Measurements from ENCODE around the gene EBF3.

EBF3 gene

GRCh38 chr10:129941199-129942018 is 22.7 kb downstream of the EBF3 start:
- H3K27ac ChIP-seq: no peak overlapping the region
- TF ChIP-seq POLR2AphosphoS5 (IDR thresholded peaks at IDR 0.05; ENCODE audit: borderline replicate concordance, low read depth, low read length) (no peak), FOXP2 (optimal IDR thresholded peaks at IDR 0.05; ENCODE audit: control extremely low read depth, extremely low read length, insufficient read depth) (no peak), EZH2 (IDR thresholded peaks at IDR 0.05) (no peak)
- peaks cover 21% of the 10 kb centered on the region; the same call in 1 of the 2 replicates for H3K36me3 ChIP-seq (ENCODE audit: insufficient read depth, low read length)
- no peak overlapping the region for H3K4me3 ChIP-seq
- no peak for DNase-seq (ENCODE audit: low read depth, low spot score)
- no peaks in the 10 kb centered on the region for H3K9me3 ChIP-seq (ENCODE audit: low read depth, low read length)
- H3K9ac ChIP-seq (ENCODE audit: insufficient read length): no peak overlapping the region

DNA sequence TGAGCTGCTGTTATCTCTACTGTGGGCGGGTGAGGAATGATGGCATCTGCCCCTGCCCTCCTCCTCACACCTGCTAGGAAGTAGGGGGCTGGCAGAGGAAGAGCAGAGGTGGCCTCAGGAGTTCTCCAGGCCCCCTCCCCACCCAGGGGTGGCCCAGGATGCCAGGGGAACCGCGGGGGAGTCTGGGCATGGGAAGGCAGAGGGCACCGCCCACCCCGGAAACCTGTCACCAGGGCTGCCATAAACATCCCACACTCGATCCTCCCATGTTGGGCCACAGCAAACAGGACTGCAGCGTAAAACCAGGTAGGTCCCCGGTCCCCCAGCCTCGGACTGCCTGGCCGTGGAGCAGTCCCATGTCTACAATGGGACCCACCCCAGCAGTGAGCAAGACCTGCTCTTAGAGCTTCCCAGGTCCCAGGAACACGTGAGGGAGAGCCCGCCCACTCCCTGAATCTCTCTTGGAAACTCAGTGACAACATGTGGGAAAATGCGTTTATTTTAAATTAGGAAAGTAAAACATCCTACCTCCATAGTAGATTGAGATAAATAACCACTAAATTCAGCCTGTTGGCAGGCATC is 23.4 kb downstream of the EBF3 start:
- Histone ChIP-seq H3K9me3 (ENCODE audit: low read depth, low read length) (no peaks in the 10 kb centered on the region), H3K9ac (ENCODE audit: insufficient read length) (no peak overlapping the region), H3K36me3 (ENCODE audit: insufficient read depth, low read length) (peaks cover 21% of the 10 kb centered on the region; the same call in 1 of the 2 replicates), H3K4me3 (no peak overlapping the region), H3K27ac (no peak overlapping the region)
- TF ChIP-seq EZH2 (IDR thresholded peaks at IDR 0.05) (no peak), FOXP2 (optimal IDR thresholded peaks at IDR 0.05; ENCODE audit: control extremely low read depth, extremely low read length, insufficient read depth) (no peak), POLR2AphosphoS5 (IDR thresholded peaks at IDR 0.05; ENCODE audit: borderline replicate concordance, low read depth, low read length) (no peak)
- DNase-seq (ENCODE audit: low read depth, low spot score): no peak

GRCh38 chr10:129939416-129940275 is 24.4 kb downstream of the EBF3 start:
- TF ChIP-seq EZH2 (IDR thresholded peaks at IDR 0.05) (no peak), FOXP2 (optimal IDR thresholded peaks at IDR 0.05; ENCODE audit: control extremely low read depth, extremely low read length, insufficient read depth) (no peak), POLR2AphosphoS5 (IDR thresholded peaks at IDR 0.05; ENCODE audit: borderline replicate concordance, low read depth, low read length) (no peak)
- Histone ChIP-seq H3K9me3 (ENCODE audit: low read depth, low read length) (no peaks in the 10 kb centered on the region), H3K4me3 (no peak overlapping the region), H3K27ac (no peak overlapping the region), H3K36me3 (ENCODE audit: insufficient read depth, low read length) (peaks cover 21% of the 10 kb centered on the region; the same call in 1 of the 2 replicates), H3K9ac (ENCODE audit: insufficient read length) (no peak overlapping the region)
- no peak for DNase-seq (ENCODE audit: low read depth, low spot score)

- no peak overlapping the region for H3K9ac ChIP-seq (ENCODE audit: insufficient read length)
- TF ChIP-seq EZH2 (IDR thresholded peaks at IDR 0.05): no peak
- DNase-seq (ENCODE audit: low read depth, low spot score): no peak
- no peak overlapping the region for H3K27ac ChIP-seq
- H3K9me3 ChIP-seq (ENCODE audit: low read depth, low read length): no peaks in the 10 kb centered on the region
- H3K36me3 ChIP-seq (ENCODE audit: insufficient read depth, low read length): peaks cover 13% of the 10 kb centered on the region; the same call in 1 of the 2 replicates
- no peak overlapping the region for H3K4me3 ChIP-seq
Observed at GRCh38 chr10:129938460-129938859, 25.6 kb downstream of the EBF3 start.

- TF ChIP-seq FOXP2 (optimal IDR thresholded peaks at IDR 0.05; ENCODE audit: control extremely low read depth, extremely low read length, insufficient read depth) (no peak), EZH2 (IDR thresholded peaks at IDR 0.05) (no peak), POLR2AphosphoS5 (IDR thresholded peaks at IDR 0.05; ENCODE audit: borderline replicate concordance, low read depth, low read length) (no peak)
- H3K36me3 ChIP-seq (ENCODE audit: insufficient read depth, low read length): peaks cover 1% of the 10 kb centered on the region; the same call in 1 of the 2 replicates
- no peak overlapping the region for H3K4me3 ChIP-seq
- no peak overlapping the region for H3K27ac ChIP-seq
- H3K9ac ChIP-seq (ENCODE audit: insufficient read length): no peak overlapping the region
- H3K9me3 ChIP-seq (ENCODE audit: low read depth, low read length): no peaks in the 10 kb centered on the region
- no peak for DNase-seq (ENCODE audit: low read depth, low spot score)
Observed at GRCh38 chr10:129937351-129937751, 26.7 kb downstream of the EBF3 start.

GRCh38 chr10:129936923-129937300 is 27.2 kb downstream of the EBF3 start:
- Histone ChIP-seq H3K36me3 (ENCODE audit: insufficient read depth, low read length) (no peaks in the 10 kb centered on the region; the same call in 1 of the 2 replicates), H3K27ac (no peak overlapping the region), H3K9ac (ENCODE audit: insufficient read length) (no peak overlapping the region), H3K9me3 (ENCODE audit: low read depth, low read length) (no peaks in the 10 kb centered on the region), H3K4me3 (no peak overlapping the region)
- no peak for TF ChIP-seq POLR2AphosphoS5 (IDR thresholded peaks at IDR 0.05; ENCODE audit: borderline replicate concordance, low read depth, low read length)
- TF ChIP-seq FOXP2 (optimal IDR thresholded peaks at IDR 0.05; ENCODE audit: control extremely low read depth, extremely low read length, insufficient read depth): no peak
- TF ChIP-seq EZH2 (IDR thresholded peaks at IDR 0.05): no peak
- DNase-seq (ENCODE audit: low read depth, low spot score): no peak

DNA sequence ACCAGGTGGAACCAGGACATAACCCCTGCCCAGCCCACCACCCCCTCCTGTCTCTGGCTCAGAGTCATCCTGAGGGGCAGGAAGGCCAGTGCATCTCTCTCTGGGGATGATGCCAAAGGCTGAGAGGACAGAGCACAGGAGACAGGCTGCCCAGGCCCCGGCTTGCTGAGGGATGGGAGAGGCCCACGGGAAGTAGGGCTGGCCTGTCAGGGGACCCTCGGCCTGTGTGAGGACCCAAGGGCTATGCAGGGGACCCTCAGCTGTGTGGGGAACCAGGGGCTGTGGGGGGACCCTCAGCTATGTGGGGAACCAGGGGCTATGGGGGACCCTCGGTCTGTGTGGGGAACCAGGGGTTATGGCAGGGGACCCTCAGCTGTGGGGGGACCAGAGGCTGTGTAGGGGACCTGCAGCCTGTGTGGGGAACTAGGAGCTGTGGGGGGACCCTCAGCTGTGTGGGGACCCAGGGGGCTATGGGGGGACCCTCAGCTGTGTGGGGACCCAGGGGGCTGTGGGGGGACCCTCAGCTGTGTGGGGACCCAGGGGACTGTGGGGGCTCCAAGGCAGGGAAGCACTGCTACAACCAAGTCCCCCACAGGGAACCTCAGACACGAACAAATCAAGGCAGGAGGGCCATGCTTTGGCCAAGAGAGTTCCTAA is 27.7 kb downstream of the EBF3 start:
- no peaks in the 10 kb centered on the region; the same call in 1 of the 2 replicates for H3K36me3 ChIP-seq (ENCODE audit: insufficient read depth, low read length)
- DNase-seq (ENCODE audit: low read depth, low spot score): no peak
- H3K9me3 ChIP-seq (ENCODE audit: low read depth, low read length): no peaks in the 10 kb centered on the region
- no peak overlapping the region for H3K4me3 ChIP-seq
- TF ChIP-seq FOXP2 (optimal IDR thresholded peaks at IDR 0.05; ENCODE audit: control extremely low read depth, extremely low read length, insufficient read depth): no peak
- TF ChIP-seq POLR2AphosphoS5 (IDR thresholded peaks at IDR 0.05; ENCODE audit: borderline replicate concordance, low read depth, low read length): no peak
- H3K27ac ChIP-seq: no peak overlapping the region
- H3K9ac ChIP-seq (ENCODE audit: insufficient read length): no peak overlapping the region

- no peak for DNase-seq (ENCODE audit: low read depth, low spot score)
- TF ChIP-seq FOXP2 (optimal IDR thresholded peaks at IDR 0.05; ENCODE audit: control extremely low read depth, extremely low read length, insufficient read depth) (no peak), EZH2 (IDR thresholded peaks at IDR 0.05) (no peak), POLR2AphosphoS5 (IDR thresholded peaks at IDR 0.05; ENCODE audit: borderline replicate concordance, low read depth, low read length) (no peak)
- no peaks in the 10 kb centered on the region for H3K9me3 ChIP-seq (ENCODE audit: low read depth, low read length)
- H3K9ac ChIP-seq (ENCODE audit: insufficient read length): no peak overlapping the region
- no peaks in the 10 kb centered on the region; the same call in 1 of the 2 replicates for H3K36me3 ChIP-seq (ENCODE audit: insufficient read depth, low read length)
- H3K27ac ChIP-seq: no peak overlapping the region
- no peak overlapping the region for H3K4me3 ChIP-seq
Observed at GRCh38 chr10:129935867-129936152, 28.3 kb downstream of the EBF3 start.
